Fibroblast of gingiva (primary cell): Measurements from ENCODE around the gene LDLRAD4.

ENCODE experiments used
- DNase-seq: peaks from one replicate; pipeline ENCODE4 v3.0.0-alpha.2; 2011; ENCODE audit warnings: low read depth

LDLRAD4 gene

DNA sequence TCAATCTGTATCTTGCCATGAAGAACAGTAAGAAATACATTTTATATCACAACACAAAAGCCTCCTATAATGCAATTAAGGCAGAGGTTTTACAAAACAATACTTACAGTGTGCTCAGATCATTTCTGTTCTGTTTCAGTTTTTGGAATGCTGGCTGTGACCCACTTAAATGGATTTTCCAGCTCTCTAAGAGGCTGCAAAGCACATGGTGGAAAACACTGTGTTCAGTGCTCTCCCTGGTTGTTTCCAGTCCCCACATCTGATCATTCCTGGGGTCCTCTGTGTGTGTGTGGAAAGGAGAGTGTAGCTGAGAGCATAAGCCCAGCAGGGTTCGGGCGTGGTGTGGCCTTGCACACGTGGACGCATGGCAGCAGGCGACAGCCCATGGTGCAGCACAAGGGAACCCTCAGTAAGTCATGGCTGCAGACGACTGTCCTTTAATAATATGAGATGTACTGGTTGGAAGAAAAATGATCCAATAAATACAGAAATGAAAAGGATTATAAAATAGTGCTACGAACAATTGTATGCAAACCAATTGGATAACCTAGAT lies 412.2 kb downstream of the LDLRAD4 start:
- DNase-seq = no peak

DNA sequence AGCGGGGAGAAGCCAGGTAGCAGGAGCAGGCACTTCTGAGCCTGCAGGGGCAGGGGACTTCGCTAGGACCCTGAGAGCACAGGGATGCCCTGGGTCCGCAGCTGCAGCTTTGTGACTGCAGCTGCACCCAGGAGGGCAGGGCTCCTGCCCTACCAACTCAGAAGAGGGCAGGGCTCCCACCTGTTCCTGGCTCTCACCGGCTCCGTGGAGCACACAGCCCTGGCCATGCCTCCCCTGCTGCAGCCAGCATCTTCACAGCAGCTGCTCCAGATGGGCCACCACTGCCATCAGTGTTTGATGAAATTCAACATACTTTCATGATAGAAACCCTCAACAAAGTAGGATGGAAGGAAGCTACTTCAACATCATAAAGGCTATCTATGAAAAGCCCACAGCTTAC lies 415.1 kb downstream of the LDLRAD4 start:
- no peak for DNase-seq

DNA sequence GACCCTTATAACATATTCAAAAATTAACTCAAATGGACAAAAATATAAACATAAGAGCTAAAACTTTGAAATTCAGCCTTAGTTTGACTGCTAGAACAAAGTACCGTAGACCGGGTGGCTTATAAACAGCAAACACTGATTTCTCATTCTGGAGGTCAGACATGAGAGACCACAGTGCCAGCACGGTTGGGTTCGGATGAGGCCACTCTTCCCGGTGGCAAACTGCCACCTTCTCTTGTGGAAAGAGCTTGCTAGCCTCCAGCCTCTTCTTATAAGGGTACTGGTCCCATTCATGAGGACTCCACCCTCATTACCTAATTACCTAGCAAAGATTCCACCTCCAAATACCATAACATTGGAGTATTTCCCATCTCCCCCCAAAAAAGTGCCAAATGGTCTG lies 416.5 kb downstream of the LDLRAD4 start:
- DNase-seq = no peak

DNA sequence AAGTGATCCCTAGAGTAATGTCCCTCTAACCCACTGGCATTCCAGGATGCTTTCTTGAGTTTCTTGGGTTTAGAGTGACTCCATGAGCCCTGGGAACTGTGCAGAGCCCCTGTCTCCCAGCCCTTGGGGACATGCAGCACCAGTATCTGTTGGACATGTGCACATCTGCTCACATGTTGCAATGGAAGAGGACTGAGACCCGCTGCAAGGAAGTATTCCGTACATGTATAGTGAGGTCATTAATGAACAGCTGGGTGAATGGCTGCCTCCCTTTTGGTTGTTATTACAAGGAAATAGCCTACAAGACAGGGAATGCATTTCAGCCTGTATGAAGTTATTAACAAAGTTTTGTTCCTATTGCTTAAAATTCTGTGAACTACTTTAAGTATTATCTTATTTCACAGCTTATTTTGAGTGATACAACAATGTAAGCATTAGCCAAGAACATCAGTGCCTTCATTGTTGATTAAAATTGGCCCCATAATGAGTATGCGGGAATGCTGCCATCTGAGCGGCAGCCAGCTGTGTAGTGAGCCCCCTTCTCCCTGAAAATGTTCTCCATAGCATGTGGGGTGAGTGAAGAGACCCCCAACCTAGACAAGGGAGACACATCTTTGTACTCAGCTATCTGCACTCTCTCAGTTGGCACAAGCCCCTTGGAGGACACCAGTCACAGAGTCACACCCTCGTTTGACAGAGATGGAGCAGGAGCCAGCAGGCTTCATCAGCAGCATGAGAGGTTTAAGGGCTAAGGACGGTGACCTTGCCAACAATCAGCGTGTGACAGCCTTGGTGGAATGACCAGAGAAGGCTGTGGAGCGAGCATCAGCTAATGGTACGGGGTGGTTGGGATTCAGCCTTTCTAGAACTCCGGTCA lies 420.4 kb downstream of the LDLRAD4 start:
- no peak for DNase-seq

DNA sequence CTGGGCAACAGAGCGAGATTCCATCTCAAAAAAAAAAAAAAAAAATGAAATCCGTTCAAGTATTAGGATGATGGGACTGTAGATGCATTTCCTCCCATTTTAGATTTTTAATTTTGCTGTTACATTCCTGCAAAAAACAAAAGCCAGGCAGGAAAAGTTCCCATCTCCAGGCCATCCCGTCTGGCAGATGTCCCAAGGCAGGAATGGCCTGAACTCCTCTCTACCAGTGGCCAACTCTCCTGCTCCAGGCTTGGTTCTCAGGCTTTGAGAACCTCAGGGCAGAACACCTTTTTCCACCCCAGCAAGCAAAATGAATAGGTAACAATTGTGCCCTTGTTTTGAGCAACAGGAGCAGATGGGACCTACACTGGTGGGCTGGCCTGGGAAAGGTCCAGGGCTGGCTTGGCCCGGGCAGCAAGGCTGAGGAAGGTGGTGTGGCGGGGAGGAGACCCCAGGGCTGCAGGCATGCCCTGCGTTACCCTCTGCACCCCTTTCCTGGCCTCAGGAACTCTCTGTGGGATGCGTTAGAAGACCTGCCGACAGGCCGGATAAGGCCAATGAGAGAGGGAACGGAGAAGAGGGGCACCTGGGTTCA lies 421.8 kb downstream of the LDLRAD4 start:
- DNase-seq = no peak

DNA sequence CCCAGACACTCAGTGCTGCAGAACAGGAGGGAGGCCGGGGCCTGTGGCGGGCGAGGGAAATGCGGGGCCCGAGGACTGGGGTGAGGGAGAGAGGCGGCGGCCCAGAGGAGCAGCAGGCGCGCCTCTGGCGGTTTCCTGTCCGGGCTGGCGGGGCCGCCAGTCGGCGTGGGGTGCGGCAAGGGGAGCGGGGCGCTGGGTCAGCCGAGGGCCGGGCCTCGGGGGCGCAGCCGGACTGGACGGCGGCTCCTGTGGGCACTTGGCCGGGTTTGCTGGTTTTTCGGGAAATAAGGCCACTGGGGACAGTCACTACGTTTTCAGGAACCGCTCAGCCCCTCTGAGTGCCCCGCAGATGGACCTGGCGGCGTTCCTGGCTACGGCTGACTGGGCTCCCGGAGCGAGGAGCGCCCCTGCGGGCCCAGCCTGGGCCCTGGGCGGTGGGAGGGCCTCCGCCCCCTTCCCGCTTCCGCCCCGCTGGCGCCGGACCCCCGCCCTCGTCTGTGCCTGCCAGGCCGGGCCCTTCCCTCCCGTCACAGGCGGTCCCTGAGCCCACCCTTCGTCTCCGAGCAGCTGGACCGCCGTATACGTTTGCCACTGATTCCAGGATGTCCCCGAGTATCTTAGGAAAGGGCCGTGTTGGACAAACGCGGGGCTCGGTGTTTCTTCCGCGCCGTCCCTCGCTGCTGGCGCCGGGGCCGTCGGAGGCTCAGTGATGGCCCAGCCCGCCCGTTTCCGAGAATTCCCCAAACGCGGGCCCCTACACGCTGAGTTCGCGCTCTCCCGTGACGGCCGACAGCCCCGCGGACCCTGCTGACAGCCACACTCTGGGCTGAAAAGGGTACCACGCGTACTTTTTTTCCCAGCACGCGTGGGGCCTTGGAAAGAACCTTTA lies 423.2 kb downstream of the LDLRAD4 start:
- no peak for DNase-seq

DNA sequence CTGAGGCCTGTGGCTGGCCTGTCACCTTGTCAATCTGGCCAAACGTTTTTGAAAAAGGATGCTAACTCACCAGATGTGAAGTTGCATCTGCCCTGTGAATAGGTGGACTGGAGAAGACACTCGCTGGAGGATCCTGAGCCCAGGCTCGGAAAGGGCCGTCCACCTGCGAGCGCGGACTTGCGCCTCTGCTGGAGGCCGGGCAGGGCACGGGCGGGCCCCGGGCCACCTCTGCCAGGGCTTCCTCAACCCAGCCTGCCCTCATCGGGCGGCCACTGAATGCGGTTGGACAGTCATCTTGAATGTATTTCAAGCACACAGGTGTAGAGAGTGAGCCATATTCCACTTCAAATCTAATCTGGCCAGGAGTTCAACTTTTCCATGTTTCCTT lies 423.9 kb downstream of the LDLRAD4 start:
- DNase-seq = no peak

DNA sequence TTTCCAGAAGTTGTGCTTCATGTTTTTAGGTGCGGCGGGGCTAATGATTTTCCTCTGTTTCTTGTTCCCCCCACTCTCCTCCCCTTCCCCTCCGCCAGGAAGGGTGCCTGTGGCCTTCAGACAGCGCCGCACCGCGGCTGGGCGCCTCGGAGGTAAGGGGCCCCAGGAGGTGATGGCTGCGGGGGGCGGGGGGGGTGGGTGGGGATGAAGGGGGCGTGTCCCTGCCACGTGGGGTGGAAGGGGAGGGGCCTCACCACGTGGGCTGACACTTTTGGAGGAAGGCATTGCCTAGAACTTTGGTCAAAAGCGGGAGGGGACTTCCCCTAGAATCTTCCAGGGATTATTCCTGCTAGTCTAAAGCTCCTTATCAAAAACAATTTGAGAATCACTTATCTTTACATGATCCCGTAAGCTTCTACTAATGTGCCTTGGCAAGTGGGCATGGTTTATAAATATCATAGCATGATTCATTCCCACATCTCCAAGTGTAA lies 424.7 kb downstream of the LDLRAD4 start:
- no peak for DNase-seq

DNA sequence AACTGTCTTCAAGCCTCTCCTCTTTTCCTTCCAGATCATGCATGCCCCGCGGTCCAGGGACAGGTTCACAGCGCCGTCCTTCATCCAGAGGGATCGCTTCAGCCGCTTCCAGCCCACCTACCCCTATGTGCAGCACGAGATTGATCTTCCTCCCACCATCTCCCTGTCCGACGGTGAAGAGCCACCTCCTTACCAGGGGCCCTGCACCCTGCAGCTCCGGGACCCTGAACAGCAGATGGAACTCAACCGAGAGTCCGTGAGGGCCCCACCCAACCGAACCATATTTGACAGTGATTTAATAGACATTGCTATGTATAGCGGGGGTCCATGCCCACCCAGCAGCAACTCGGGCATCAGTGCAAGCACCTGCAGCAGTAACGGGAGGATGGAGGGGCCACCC lies 426.5 kb downstream of the LDLRAD4 start:
- no peak for DNase-seq

DNA sequence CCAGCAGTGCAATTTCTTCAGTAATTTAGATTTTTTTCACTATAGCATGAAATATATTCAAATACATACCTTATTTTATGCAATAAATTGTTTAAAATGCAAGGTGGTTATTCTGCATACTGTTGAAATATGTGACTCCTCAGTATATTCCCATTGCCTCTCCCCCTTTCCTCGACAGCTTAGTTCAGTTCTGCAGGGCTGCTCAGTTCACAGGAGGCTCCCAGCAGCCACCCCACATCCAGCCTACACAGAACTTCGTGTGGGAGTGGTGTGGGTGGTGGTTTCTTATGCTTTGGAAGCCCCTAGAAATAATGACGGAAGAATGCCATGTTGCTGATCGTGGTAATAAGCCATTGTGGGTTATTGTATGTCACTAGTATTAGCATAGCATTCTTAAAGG lies 428.1 kb downstream of the LDLRAD4 start:
- DNase-seq = no peak

DNA sequence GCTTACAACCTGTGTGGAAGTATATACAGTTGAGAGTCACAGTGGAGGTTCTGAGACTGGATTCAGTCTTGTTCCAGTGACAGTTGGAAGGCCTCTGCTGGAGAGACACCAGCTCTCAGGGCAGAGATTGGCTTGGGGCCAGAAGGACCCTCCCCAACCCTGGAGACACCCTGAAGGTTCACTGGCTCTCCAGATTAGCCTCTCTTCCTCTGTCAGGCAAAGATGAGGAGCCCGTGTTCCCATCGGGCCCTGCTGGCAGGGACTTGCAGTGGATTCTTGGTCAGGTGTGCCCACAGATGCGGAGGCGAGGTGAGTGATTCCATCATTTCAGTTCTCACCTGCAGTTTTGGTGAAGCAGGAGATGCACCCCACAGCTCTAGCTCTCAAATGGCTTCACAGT lies 429.2 kb downstream of the LDLRAD4 start:
- DNase-seq = no peak

DNA sequence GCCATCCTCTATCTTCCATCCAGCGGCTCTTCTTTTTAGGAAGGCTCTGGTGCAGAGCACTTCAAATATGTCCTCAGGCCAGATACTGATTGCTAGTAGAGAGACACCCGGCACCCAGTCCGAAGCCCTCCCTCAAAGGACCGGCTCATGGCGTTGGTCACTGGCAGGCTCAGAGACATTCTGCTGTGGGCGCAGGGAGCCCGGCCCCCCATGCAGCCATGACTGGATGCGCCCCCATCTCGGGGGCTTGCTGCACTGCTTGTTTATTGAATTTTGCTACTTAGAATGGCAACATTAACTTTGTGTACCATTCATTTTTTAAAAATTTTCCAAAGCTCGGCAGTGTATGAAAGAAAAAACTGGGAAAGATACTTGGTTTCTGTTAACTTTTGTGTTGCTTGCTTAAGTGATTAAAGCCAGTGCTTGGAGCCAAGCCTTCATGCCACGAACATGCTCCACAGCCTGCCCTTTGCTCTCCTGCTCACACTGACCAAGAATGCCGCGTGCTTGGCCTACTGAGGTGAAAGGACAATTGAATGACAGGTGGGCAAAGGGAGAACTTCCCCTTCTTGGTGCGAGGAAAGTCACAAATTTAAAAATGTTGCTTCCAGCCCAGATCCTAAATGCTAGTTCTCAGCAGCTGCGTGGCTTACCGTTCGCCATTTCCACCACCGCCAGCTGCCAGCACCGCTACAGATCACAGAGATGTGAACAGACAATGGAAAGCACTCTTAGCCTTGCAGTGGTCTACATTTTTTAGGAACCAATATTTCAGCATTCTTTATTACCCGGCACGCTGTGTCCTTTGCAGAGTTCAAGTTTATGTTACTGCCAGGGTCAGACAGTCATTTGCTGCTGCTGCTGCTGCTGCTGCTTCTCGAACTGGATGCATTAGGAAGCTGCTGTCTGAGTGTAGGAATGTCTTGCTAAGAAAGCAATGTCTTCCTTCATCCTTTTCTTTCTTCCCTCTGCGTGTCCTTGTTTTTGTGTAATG lies 431.1 kb downstream of the LDLRAD4 start:
- no peak for DNase-seq

DNA sequence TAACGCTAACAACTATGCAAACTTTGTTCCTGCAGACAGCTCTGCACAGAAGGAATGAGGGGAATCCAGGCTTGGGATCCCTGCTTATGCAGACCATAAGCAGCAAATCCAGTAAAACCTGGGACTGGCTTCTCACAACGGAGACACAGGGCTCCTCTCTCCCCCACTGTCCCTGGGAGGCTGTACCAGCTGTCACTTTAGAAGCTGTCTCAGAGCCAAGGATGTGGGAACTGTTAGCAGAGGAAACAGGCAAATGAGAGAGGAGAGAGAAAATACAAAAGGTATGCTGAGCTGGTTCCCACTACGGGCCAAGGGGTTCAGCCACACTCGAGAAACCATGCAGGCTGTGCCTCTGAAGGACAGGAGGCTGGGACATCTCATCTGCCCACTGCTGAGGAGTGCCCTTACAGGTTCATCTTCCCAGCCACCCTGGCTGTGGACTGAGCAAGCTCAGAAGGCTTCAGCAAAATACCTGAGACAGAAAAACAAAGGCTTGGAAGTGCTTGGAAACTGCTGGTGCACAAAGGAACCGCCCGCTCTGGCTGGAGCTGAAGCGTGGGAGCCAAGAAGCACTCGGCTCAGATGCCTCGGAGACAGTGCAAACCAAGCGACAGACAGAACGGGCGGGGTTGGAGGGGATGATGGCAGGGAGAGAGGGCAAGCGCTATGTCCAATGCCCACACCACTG lies 435.3 kb downstream of the LDLRAD4 start:
- no peak for DNase-seq

DNA sequence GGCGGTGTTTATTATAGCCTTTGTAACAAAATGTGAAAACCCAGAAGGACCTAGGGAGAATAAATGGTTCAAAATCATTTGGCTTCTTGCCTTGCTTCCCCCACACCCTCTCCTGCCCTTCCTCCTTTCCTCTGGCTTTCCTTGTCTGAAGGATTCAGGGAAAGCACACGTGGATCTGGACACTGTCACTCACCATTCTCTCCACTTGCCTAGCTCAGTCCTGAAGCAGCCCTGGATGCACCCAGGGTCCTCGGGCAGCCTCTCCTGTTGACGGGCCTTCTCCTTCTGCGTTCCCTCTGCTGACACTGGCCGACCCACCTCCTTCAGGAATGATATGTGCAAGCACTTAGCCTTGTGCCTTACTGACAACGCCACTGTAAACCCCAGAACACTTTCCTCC lies 439.4 kb downstream of the LDLRAD4 start:
- DNase-seq = no peak

DNA sequence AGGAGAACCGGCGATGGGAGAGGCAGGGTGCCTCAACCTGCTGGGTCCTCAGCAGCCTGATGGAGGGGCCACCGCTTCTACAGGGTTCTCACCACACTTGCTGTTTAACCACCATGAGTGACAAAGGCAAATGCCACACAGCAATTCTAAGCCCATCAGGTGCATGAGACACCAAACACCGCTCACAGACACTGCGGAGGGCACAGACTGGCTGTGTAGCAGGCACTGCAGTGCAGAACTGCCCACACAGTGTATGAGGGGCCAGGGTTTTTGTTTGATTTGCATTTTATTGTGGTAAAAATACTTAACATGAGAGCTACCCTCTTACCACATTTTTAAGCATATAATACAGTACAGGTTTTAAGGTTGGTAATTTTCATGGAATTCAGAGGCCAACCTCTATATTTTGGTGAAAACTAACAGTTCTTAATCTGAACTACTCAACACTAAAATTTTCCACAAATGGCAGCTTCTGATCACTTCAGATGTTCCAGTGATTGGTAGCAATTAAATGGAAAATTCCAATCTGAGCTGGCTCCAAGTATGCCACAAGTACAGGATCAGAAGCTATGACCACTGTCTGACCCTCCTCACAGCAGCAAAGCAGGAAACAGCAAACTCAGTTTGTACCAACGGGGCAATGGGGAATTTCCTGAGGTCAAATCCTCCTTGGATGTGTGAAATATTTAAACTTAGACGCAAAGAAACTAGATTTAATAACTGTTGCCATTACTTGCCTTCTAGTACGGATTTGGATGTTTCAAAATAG lies 440.1 kb downstream of the LDLRAD4 start:
- DNase-seq = no peak

DNA sequence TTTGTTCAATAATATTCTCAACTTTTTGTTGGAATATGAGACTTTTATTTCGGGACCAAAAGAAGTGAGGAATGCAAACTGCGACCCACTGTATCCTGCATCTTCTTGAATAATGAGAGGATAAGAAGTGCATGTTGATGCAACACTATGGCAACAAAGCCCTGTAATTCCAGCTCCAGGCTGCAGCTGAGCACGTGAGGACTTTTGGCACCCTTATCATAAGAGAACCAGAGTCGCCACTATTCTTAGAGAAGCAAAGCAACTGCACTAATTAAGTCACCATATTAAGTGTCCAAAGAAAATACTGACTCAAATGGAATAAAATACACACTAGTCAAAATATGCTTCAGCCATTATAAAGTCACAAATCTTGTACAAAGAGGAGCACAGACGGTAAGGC lies 441.9 kb downstream of the LDLRAD4 start:
- DNase-seq = peak; percentile 62

DNA sequence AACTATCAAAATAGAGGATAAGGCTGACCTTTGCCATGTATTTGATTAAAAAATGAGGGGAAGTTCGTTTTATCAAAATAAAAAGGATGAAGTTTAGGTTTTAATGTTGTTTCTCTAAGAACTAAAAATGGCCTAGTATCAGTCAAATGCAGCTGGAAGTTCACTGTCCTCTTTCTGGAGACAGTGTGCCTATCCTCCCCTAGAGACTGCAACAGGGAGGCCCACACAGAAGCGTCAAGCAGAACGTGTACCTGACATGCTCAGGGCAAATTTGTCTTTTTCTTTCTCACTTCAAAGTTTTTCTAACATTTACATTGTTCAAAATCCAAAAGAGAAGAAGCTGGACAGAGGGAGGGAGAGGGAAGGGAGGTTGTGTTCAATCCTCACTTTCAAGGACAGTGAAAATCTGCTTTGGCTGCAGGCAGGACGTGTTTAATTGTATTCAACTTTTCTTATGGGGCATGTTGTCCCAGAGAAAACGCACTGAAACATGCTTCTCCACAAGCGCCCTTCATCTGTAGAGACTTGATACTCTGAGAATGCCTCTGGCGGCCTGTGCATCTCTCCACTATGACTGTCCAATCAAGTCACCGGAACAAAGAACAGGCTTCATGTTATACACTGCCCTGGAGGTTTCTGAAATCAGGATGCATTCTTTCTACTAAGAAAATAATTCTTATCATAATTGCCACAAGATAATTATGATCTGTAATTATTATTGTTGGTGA lies 442.7 kb downstream of the LDLRAD4 start:
- no peak for DNase-seq

DNA sequence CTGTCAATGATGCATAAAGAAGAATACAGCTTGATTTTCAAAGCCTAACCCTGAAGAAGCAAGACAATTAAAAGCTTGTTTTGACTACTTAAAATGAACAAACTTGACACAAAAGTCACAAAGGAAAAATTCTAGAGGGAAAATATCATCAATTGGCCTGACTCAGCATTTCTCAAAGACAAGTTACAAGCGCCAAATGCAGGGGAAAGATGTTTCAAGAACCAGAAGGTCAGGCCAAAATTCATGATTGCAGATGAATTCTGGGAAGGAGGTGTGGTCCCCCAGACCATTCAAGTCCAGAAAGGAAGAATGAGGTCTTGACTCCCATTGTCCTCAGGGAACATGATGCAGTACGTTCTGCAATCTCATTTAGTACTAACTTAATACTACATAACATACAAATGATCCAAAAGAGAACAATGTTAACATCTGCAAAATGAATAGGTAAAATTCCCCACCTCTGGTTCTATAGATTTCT lies 443.3 kb downstream of the LDLRAD4 start:
- no peak for DNase-seq

DNA sequence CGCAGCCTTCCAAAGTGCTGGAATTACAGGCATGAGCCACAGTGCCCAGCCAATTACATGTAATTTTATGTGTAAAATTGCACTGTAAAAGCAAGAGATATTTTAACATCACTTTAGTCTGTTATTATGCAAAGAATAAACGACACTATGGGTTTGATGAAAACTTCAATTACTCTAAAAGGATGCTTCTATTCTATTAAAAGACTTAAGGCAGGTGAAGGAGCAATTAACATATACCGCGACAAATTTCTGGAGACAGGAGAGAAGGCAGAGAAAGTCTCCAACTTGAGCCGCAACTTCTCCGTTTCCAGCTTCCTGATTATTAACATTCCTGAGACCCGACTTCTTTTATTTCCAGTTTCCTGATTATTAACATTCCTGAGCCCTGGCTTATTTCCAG lies 454.1 kb downstream of the LDLRAD4 start:
- DNase-seq = no peak
